ENCODE measurements around the gene GABBR2.
"Not testable (repeated sequence)": the region's sequence is repeated elsewhere in the genome, so short reads cannot be mapped to it uniquely, and the experiment has no call there.

The GABBR2 gene

GRCh38 chr9:98468567-98469239 lies 240.0 kb downstream of the GABBR2 start:
- no peak for DNase-seq

- no peak for DNase-seq
These were observed 242.9 kb downstream of the GABBR2 start for GRCh38 chr9:98465799-98466198.

GRCh38 chr9:98464156-98464690 lies 244.5 kb downstream of the GABBR2 start:
- not testable (repeated sequence) for DNase-seq

GRCh38 chr9:98462310-98462709 lies 246.4 kb downstream of the GABBR2 start:
- no peak for DNase-seq

GRCh38 chr9:98460704-98461103 lies 248.0 kb downstream of the GABBR2 start:
- DNase-seq, result no peak

DNA sequence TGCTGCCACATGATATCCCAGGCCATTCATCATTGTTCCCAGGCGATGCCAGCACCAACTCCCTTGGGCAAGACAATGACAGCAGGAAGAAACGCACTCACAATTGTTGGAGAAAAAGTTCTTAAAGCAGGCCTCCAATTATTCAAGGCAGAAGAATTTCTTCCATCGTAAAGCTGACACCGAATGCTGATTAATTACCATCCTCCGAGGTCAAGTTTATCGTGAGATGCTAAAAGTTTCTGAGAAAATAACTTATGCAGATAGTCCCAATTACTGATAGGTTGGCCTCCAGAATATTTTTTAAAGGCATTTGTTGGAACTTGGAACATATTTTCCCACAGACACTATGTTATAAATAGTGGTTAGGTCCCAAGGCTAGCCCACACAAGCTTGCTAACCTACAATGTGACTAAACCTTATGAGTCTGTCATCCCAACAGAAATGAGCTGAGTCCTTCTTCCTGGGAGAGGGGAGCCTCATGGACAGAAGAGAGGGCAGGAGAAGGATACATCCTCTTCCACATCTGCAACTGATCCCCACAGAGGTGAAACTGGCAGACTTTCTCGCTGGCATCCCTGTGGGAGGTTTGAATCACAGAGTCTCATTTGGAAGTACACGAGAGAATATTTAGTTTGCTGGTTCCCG lies 250.9 kb downstream of the GABBR2 start:
- DNase-seq, result no peak

DNA sequence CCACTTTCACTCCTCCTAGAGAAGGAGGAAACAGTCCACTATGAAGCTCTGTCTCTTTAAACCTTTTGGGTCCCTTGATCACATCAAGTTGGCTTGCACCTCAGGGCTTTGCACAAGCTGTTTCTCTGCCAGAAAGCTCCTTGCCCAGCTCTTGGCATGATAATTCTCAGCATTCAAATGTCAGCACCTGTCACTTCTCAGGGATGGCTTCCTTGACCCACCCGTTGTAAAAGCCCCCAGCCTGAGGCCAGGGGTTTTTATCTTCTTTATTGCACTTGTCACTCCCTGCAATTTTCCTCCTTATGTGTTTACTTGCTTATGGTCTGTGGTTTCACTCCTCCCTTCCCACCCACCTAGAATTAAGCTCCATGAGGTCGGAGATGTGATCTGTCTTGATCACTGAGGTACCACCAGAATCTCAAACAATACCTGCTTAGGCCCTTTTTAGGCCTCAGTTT lies 252.6 kb downstream of the GABBR2 start:
- DNase-seq, result no peak

- DNase-seq, result no peak
These were observed 253.2 kb downstream of the GABBR2 start for GRCh38 chr9:98455256-98456155.

GRCh38 chr9:98453589-98454311 lies 255.0 kb downstream of the GABBR2 start:
- no peak for DNase-seq

DNA sequence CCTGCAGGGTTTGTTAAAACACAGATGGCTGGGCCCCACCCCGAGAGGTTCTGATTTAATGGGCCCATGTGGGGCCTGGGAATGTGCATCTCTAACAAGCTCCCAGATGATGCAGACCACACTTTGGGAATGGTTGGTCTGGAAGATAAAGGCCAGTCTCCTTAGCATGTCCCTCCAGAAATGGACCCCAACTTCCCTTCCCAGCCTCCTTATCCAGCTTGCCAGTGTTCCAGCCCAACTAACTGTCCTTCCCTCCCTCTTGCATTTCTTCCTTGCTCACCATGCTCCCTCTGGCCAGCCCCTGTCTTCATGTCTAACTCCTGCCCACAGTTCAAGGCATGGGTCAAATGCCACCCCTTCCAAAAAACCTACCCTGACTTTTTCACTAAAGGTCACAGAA lies 257.2 kb downstream of the GABBR2 start:
- no peak for DNase-seq

- DNase-seq, result no peak
These were observed 258.2 kb downstream of the GABBR2 start for GRCh38 chr9:98450496-98450895.

- no peak for DNase-seq
These were observed 258.9 kb downstream of the GABBR2 start for GRCh38 chr9:98449871-98450270.

DNA sequence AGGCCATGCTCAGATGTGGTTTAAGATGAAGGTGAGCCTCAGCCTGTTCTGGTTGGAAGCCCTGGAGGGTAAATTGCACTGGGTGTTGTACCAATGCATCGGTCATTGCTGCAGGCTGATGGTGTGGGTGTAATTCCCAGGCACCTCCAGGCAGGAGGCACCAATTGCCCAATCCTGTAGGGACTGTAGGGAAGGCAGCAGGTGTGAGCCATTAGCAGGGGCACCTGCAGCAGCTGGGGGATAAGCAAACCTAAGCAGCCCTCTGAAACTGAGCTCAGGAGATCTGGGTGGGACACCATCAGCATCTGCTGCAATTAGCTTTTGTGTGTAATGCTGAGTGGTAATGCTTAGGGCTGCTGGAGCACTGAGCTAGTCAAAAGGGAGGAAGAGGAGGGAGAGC lies 263.2 kb downstream of the GABBR2 start:
- DNase-seq, result peak; percentile 67

- no peak for DNase-seq
These were observed 264.1 kb downstream of the GABBR2 start for GRCh38 chr9:98444601-98445000.

DNA sequence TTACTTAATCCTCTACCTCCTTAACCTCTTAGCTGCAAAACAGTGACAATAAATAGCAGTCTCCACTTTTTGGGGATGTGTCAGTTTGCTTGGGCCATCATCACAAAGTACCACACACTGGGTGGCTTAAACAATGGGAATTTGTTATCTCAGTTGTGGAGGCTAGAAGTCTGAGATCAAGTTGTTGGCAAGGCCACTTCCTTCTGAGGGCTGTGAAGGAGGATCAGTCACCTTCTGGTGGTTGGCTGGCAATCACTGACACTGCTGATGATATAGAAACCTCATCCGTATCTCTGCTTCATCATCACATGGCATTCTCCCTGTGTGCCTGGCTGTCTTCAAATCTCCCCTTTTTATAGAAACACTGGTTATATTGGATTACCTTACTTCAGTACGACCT lies 266.2 kb downstream of the GABBR2 start:
- no peak for DNase-seq

- DNase-seq, result no peak
These were observed 266.6 kb downstream of the GABBR2 start for GRCh38 chr9:98442114-98442513.

DNA sequence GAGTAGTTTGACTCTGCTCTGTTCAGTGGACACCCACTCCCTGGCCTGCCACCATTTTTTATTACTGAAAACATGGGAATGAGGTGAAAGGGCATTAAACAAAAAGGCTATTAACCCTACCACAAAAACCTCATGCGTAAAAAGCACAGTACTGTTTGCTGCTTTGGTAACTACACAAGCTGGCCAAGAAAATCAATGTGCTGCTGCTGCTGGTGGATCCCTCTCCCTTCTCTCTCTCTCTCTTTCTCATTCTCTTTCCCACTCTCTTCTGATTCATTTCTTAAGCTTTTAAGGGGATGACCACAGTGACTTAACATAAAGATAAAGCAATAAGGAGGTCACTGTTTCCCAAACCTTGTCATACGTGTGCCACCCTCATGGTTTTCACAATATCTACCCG lies 270.1 kb downstream of the GABBR2 start:
- no peak for DNase-seq

GRCh38 chr9:98437458-98438034 lies 271.2 kb downstream of the GABBR2 start:
- DNase-seq, result no peak

DNA sequence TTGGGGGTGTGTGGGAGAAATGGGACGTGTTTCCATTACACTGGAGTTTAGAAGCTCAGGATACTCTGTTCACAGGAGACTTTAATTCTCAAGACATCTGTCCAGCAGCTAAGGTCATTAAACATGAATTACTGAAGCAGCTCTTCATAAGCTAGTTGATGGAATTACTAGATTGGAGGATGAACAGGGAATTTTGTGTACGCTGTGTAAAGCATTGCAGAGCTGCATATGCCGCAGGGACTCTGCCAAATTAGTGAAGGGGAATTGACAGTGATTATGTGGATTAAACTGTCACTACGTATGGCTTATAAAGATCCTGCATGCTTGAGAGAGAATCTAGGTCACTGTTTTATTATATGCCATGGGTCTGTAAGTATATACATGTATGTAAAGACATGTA lies 275.8 kb downstream of the GABBR2 start:
- DNase-seq, result no peak

- DNase-seq, result peak; percentile 15
These were observed 276.6 kb downstream of the GABBR2 start for GRCh38 chr9:98432134-98432533.

DNA sequence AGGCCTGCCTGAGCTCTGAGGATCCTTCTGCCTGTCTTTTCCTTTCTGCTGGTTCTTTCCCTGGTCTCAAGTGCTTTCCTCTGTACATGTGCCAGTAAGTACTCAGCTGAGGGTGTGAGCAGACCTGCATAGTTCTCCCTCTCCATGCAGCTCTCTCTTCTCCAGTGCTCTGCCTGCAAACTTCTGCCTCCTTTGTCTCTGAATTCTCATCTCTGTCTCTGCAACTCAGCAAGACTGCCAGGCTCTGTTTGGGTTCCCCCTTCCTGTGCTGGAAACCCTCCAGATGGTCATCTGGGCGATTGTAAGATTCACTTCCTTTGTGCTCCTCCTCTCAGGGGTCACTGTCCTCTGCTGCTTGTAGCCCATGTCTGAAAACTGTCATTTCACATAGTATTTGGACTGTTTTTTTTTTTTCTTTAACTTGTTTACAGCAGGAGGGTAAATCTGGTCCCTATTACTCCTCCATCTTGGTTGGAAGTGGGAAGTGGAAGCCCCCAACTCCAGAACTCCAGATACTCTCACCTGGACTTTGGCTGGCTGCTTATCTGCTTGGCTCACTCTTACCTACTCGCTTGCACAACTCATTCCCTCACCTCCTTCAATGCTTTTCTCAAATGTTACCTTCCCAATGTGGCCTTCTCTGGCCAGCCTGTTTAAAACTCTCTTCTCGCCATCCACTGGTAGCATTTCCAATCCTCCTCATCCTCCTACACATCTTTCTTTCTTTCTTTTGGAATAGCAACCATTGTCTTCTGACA lies 278.0 kb downstream of the GABBR2 start:
- no peak for DNase-seq

GRCh38 chr9:98429613-98430012 lies 279.1 kb downstream of the GABBR2 start:
- no peak for DNase-seq

Data from NCI-H2171 (cell line).